GM13976 (cell line): ENCODE data around the gene TINAGL1.

Source experiments
- DNase-seq: peaks from one replicate; pipeline ENCODE4 v3.0.0; 2012; ENCODE audit warnings: low spot score
- in situ Hi-C: fragments of 300-500 bp; cut with MboI; formaldehyde crosslinking; loops from one replicate; pipeline ENCODE4 v1.12.0; 2022; ENCODE audit warnings: low sequenced_read_pairs, mixed read lengths, inconsistent platforms; ENCODE audit not compliant: unreplicated experiment
- TF ChIP-seq, protein P1 (sequence below): IDR thresholded peaks from 2 replicates; pipeline ENCODE4 v1.5.1; 2012; ENCODE audit warnings: borderline replicate concordance, mild to moderate bottlenecking; ENCODE audit not compliant: insufficient read depth; ENCODE audit errors: extremely low read depth, missing control alignments, control extremely low read depth

Gene TINAGL1

DNA sequence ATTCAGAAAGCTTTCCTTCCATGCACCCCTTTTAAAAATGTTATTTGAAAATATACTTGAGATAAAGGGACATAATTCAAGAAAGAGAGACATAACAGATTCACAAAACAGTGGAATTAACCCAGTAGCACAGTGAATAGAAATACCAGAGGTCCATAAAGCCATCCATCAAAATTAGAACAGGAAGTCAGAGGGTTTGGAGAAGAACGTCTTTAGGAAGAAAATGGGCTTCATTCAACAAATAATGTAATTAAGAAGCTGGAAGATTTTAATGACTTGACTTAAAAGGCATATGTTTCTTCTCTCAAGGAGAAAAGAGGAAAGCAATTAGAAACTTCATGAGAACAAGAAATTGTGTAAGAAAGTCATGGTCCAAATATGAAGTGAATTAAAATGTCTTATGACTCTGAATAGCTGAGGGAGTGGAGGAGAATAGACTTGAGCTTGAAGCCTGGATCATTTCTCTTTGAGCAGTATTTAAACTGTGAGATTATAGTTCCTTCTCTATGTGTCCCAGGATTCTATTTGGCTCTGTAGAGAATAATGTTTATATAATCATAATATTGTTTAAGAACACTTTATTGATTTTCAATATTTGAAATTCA is 33.3 kb downstream of the TINAGL1 start:
- DNase-seq = no peak
- in situ Hi-C loops = loop anchor here (10.0 kb wide), 1 partner anchor 45 kb away; no protein-coding TSS in a partner anchor
- TF ChIP-seq, protein P1, sequence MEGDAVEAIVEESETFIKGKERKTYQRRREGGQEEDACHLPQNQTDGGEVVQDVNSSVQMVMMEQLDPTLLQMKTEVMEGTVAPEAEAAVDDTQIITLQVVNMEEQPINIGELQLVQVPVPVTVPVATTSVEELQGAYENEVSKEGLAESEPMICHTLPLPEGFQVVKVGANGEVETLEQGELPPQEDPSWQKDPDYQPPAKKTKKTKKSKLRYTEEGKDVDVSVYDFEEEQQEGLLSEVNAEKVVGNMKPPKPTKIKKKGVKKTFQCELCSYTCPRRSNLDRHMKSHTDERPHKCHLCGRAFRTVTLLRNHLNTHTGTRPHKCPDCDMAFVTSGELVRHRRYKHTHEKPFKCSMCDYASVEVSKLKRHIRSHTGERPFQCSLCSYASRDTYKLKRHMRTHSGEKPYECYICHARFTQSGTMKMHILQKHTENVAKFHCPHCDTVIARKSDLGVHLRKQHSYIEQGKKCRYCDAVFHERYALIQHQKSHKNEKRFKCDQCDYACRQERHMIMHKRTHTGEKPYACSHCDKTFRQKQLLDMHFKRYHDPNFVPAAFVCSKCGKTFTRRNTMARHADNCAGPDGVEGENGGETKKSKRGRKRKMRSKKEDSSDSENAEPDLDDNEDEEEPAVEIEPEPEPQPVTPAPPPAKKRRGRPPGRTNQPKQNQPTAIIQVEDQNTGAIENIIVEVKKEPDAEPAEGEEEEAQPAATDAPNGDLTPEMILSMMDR = no peak

DNA sequence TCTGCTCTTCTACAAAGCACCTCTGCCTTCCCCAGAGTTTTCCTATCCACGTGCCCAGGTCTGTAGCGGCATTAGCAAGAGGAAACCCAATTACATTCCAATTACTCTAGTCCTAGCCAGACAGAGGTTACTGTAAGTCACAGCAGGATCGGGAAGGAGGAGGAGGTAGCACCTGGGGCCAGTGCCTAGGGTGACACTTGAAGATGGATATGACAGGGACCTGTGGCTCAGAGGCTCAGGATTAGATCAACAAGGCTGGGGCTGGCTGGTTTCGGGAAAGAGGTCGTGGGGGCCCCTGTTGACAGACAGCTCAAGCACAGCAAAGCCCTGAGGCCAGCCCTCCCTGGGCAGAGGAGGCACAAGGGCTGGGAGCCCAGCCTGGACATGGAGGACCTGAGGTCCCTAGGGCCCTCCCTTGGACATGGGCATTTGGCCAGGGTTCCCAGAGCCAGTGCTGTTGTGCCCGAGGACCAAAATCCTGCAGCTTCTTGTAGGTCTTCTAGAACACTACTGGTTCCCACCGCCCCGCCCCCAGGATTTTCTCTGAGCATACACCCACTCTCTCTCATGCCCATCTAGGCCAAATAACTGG is 38.2 kb downstream of the TINAGL1 start:
- TF ChIP-seq, protein P1 = no peak
- in situ Hi-C loops = loop anchor here (10.0 kb wide), 1 partner anchor 50 kb away; no protein-coding TSS in a partner anchor
- no peak for DNase-seq

GRCh38 chr1:31615414-31615813 is 39.1 kb downstream of the TINAGL1 start:
- TF ChIP-seq, protein P1 = no peak
- in situ Hi-C loops = loop anchor here (10.0 kb wide), 1 partner anchor 51 kb away; no protein-coding TSS in a partner anchor
- no peak for DNase-seq

- in situ Hi-C loops = loop anchor here (10.0 kb wide), 1 partner anchor 51 kb away; no protein-coding TSS in a partner anchor
- TF ChIP-seq, protein P1 = no peak
- DNase-seq = no peak
Observed at GRCh38 chr1:31615939-31616338, 39.6 kb downstream of the TINAGL1 start.

- TF ChIP-seq, protein P1 = no peak
- no peak for DNase-seq
- in situ Hi-C loops = loop anchor here (10.0 kb wide), 1 partner anchor 53 kb away; no protein-coding TSS in a partner anchor
Observed at GRCh38 chr1:31617218-31617915, 41.1 kb downstream of the TINAGL1 start, which contains the start of gene HCRTR1. Gene HCRTR1, plus strand, starts transcription at chr1:31617689. Its CDS starts 1,504 bp downstream, at chr1:31619193.

DNA sequence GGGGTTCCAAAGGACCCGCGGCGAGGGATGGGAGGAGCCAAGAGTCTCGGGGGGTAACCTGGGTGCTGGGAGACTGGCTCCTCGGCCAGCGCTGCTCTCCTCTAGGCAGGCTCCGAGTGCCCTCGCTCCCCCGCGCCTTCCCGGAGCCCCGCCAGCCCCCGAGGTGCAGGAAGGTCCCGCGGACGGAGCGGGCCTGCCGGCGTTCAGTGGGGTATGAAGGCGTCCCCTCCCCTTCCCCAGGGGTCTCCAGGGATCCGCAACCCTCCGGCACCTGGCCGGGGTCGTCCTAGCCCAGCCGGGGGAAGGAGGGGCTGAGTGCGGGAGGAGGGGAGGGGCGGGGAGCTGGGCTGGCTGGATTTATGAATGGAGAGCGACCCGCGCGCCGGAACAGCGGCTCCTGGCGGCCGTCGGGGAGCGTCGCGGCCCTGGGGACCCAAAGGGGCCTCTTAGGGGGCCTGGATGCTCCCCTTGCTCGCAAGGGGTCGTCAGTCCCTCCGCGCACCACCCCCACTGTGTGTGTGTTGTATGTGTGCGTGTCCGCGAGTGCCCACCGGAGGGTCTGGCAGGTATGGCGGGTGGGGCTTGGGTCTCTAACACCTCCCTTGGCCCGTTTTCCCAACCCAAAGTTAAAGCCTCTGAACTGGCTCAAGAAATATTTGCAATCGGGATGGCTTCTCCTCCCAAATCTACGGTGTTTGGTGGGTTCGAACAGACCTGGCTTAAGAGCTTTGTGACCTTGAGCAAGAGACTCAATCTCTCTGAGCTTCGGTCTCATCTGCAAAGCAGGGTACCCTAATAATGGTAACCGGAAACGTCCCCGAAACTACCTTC is 41.8 kb downstream of the TINAGL1 start:
- TF ChIP-seq, protein P1 = peak; percentile 65
- DNase-seq = peak; percentile 88
- in situ Hi-C loops = loop anchor here (10.0 kb wide), 1 partner anchor 53 kb away; no protein-coding TSS in a partner anchor
